ENCODE data around the gene LYG2. TPM values are rescaled to one million over a fixed set of nuclear protein-coding genes. Genes with fewer than 3 reads are reported as not detected.

The LYG2 gene
- total RNA-seq, 2 experiments from 2014 or later, result not detected

DNA sequence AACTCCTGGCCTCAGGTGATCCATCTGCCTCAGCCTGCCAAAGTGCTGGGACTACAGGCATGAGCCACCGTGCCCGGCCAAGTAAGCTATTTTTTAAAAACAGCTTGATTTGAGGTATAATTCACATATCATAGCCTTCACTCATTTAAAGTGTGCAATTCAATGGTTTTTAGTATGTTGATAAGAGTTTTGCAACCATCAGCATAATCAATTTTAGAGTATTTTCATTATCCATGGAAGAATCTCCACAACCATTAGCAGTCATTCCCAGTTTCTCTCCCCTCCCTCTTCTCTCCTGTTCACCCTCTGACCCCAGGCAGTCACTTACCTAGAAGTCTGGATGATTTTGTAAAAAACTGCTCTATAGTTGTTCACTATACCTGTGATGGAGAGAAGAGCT lies 4.7 kb upstream of the LYG2 start:
- no peaks in the 10 kb centered on the region for H3K36me3 Mint-ChIP-seq (ENCODE audit: low read depth)
- Histone ChIP-seq H3K4me3 (ENCODE audit: low read length) (no peak overlapping the region), H3K4me1 (ENCODE audit: insufficient read depth, low read length) (no peaks in the 10 kb centered on the region), H3K27me3 (ENCODE audit: control insufficient read depth in 1 of 2, insufficient read depth in 2 of 2, low read length in 2 of 2) (no peaks in the 10 kb centered on the region), H3K27ac (ENCODE audit: low read depth in 1 of 2, low read length in 2 of 2) (no peak overlapping the region), H3K36me3 (ENCODE audit: insufficient read depth, low read length) (no peaks in the 10 kb centered on the region), H3K9me3 (ENCODE audit: control insufficient read depth in 1 of 2, insufficient read depth in 1 of 2, low read length in 2 of 2) (no peaks in the 10 kb centered on the region)
- H3K27ac Mint-ChIP-seq, result no peak overlapping the region
- no peak for ATAC-seq (ENCODE audit: poor library complexity)
- POLR2A ChIA-PET, result no interaction called here
- TF ChIP-seq, protein P1, sequence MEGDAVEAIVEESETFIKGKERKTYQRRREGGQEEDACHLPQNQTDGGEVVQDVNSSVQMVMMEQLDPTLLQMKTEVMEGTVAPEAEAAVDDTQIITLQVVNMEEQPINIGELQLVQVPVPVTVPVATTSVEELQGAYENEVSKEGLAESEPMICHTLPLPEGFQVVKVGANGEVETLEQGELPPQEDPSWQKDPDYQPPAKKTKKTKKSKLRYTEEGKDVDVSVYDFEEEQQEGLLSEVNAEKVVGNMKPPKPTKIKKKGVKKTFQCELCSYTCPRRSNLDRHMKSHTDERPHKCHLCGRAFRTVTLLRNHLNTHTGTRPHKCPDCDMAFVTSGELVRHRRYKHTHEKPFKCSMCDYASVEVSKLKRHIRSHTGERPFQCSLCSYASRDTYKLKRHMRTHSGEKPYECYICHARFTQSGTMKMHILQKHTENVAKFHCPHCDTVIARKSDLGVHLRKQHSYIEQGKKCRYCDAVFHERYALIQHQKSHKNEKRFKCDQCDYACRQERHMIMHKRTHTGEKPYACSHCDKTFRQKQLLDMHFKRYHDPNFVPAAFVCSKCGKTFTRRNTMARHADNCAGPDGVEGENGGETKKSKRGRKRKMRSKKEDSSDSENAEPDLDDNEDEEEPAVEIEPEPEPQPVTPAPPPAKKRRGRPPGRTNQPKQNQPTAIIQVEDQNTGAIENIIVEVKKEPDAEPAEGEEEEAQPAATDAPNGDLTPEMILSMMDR (IDR thresholded peaks at IDR 0.05), result no peak
- CTCF ChIA-PET, result no interaction called here
- no peaks in the 10 kb centered on the region for H3K27me3 Mint-ChIP-seq
- DNase-seq, result no peak
- H3K4me3 Mint-ChIP-seq, result no peak overlapping the region
- H3K9me3 Mint-ChIP-seq, result no peaks in the 10 kb centered on the region
- intact Hi-C loops (cut with DNase I, micrococcal nuclease), result no loop called here
- H3K4me1 Mint-ChIP-seq (ENCODE audit: low read depth), result no peaks in the 10 kb centered on the region

DNA sequence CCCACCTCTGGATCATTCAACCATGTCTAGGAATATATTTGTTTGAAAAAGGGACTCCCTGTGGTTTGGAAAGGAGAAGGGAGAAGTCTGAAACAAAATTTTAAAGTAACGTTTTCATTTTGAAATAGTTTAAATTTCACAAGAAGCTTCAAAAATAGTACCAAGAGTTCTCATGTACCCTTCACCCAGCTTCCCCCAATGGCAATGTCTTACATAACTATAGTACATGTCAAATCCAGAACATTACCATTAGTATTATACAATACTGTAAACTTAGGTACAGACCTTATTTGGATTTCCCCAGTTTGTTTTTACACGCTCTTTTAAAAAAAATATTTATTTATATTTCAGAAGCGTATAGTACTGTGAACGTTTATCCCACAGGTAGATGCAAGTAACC lies 4.0 kb upstream of the LYG2 start:
- H3K9me3 ChIP-seq (ENCODE audit: control insufficient read depth in 1 of 2, insufficient read depth in 1 of 2, low read length in 2 of 2), result no peaks in the 10 kb centered on the region
- TF ChIP-seq, protein P1 (IDR thresholded peaks at IDR 0.05), result no peak
- H3K4me1 Mint-ChIP-seq (ENCODE audit: low read depth), result no peaks in the 10 kb centered on the region
- no peaks in the 10 kb centered on the region for H3K36me3 Mint-ChIP-seq (ENCODE audit: low read depth)
- H3K27me3 ChIP-seq (ENCODE audit: control insufficient read depth in 1 of 2, insufficient read depth in 2 of 2, low read length in 2 of 2), result no peaks in the 10 kb centered on the region
- DNase-seq, result no peak
- H3K27ac ChIP-seq (ENCODE audit: low read depth in 1 of 2, low read length in 2 of 2), result no peak overlapping the region
- CTCF ChIA-PET, result no interaction called here
- no peak overlapping the region for H3K27ac Mint-ChIP-seq
- H3K4me1 ChIP-seq (ENCODE audit: insufficient read depth, low read length), result no peaks in the 10 kb centered on the region
- H3K4me3 Mint-ChIP-seq, result no peak overlapping the region
- ATAC-seq (ENCODE audit: poor library complexity), result no peak
- H3K36me3 ChIP-seq (ENCODE audit: insufficient read depth, low read length), result no peaks in the 10 kb centered on the region
- POLR2A ChIA-PET, result no interaction called here
- no peaks in the 10 kb centered on the region for H3K27me3 Mint-ChIP-seq
- no peaks in the 10 kb centered on the region for H3K9me3 Mint-ChIP-seq
- no peak overlapping the region for H3K4me3 ChIP-seq (ENCODE audit: low read length)
- intact Hi-C loops (cut with DNase I, micrococcal nuclease), result no loop called here

DNA sequence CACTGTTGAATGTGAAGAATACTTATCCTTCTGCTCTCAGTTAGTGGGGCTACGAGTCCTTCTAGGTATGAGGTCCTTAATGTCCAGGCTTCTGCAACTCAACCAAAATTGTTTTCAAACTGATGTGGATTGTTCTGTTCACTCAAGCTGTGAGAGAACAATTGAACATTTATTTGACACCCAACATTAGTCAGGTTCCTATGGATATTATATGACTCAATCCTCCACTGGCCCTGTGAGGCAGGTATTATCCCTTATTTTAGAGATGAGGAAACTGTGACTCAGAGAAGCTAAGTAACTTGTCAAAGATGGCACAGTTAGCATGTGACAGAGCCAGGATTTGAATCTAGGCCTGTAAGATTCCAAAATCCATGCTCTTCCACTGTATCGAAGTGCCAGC lies 1.2 kb upstream of the LYG2 start:
- Histone ChIP-seq H3K36me3 (ENCODE audit: insufficient read depth, low read length) (no peaks in the 10 kb centered on the region), H3K9me3 (ENCODE audit: control insufficient read depth in 1 of 2, insufficient read depth in 1 of 2, low read length in 2 of 2) (no peaks in the 10 kb centered on the region), H3K27me3 (ENCODE audit: control insufficient read depth in 1 of 2, insufficient read depth in 2 of 2, low read length in 2 of 2) (no peaks in the 10 kb centered on the region), H3K27ac (ENCODE audit: low read depth in 1 of 2, low read length in 2 of 2) (no peak overlapping the region), H3K4me3 (ENCODE audit: low read length) (no peak overlapping the region), H3K4me1 (ENCODE audit: insufficient read depth, low read length) (no peaks in the 10 kb centered on the region)
- intact Hi-C loops (cut with DNase I, micrococcal nuclease), result no loop called here
- no peak for ATAC-seq (ENCODE audit: poor library complexity)
- Mint-ChIP-seq H3K36me3 (ENCODE audit: low read depth) (no peaks in the 10 kb centered on the region), H3K9me3 (no peaks in the 10 kb centered on the region), H3K27me3 (no peaks in the 10 kb centered on the region), H3K4me1 (ENCODE audit: low read depth) (no peaks in the 10 kb centered on the region), H3K4me3 (no peak overlapping the region), H3K27ac (no peak overlapping the region)
- CTCF ChIA-PET, result no interaction called here
- TF ChIP-seq, protein P1 (IDR thresholded peaks at IDR 0.05), result no peak
- no peak for DNase-seq
- POLR2A ChIA-PET, result no interaction called here

All from CD4-positive, alpha-beta T cell (primary cell).